A549 (cell line): ENCODE results near the gene UMODL1. TPM values are rescaled to one million over a fixed set of nuclear protein-coding genes. Genes with fewer than 3 reads are reported as not detected.

ENCODE experiments used
- ATAC-seq, 2 experiments: fragments of 200-7000 bp in 1 of 2; fragments of >200 bp in 1 of 2; cut with Nextera tagmentation in 1 of 2; cut with Tn5 transposase in 1 of 2; 3 replicates each; pipeline versions ENCODE4 v1.8.0 to v1.9.1; 2018 to 2020; ENCODE audit warnings: mild to moderate bottlenecking in 1 of 2, moderate library complexity in 1 of 2
- CTCF ChIA-PET: fragments of 300-600 bp; sonication (Branson Sonifier 250); formaldehyde crosslinking; extraction: SDS; loops from one replicate; lab custom pipeline; 2021; ENCODE audit warnings: antibody characterized with exemption, inconsistent platforms; lab: Yijun Ruan, JAX
- POLR2A ChIA-PET: fragments of 350-600 bp; formaldehyde crosslinking; extraction: SDS; loops from one replicate; lab custom pipeline; 2021; ENCODE audit warnings: antibody characterized with exemption, inconsistent platforms; lab: Yijun Ruan, JAX
- DNase-seq, 2 experiments: peaks; one replicate each; pipeline versions ENCODE4 v3.0.0 to v3.0.0-alpha.2; 2011 to 2016; ENCODE audit warnings: low read depth in 1 of 2, low spot score in 1 of 2
- FAIRE-seq: peaks from 2 replicates; lab custom pipeline; 2011; peaks lifted over from hg19 to GRCh38; lab: Jason Lieb, UNC
- H3K27ac ChIP-seq, 2 experiments: fragments of >200 bp; sonication (Bioruptor Twin); formaldehyde crosslinking; 3 replicates each; pipeline ENCODE4 v1.5.1; 2016 to 2017
- H3K4me1 ChIP-seq: fragments of >200 bp; sonication (Bioruptor Twin); formaldehyde crosslinking; 3 replicates; pipeline ENCODE4 v1.6.1; 2016
- H3K4me2 ChIP-seq: fragments of >200 bp; sonication (Bioruptor Twin); formaldehyde crosslinking; 3 replicates; pipeline ENCODE4 v1.6.1; 2016
- H3K4me3 ChIP-seq: fragments of >200 bp; sonication (Bioruptor Twin); formaldehyde crosslinking; 3 replicates; pipeline ENCODE4 v1.5.1; 2016
- H3K9me3 ChIP-seq: fragments of >200 bp; sonication (Bioruptor Twin); formaldehyde crosslinking; 3 replicates; pipeline ENCODE4 v1.6.1; 2016
- BCL3 ChIP-seq: fragments of >200 bp; sonication (Bioruptor Twin); formaldehyde crosslinking; IDR thresholded peaks from 3 replicates; pipeline ENCODE4 v1.6.1; 2016
- BHLHE40 ChIP-seq: IDR thresholded peaks from 2 replicates; pipeline ENCODE4 v1.6.1; 2012; ENCODE audit warnings: low read depth, low read length, inconsistent platforms
- CBX8 ChIP-seq: fragments of 200-600 bp; sonication (generic); IDR thresholded peaks from 2 replicates; pipeline ENCODE4 v1.6.1; 2016
- E2F6 ChIP-seq: IDR thresholded peaks from 2 replicates; pipeline ENCODE4 v1.6.1; 2012; ENCODE audit warnings: low read depth, borderline replicate concordance
- EHF ChIP-seq: fragments of 250-450 bp; sonication (Bioruptor Pico); IDR thresholded peaks from 2 replicates; pipeline ENCODE4 v1.5.0; 2020; ENCODE audit warnings: mild to moderate bottlenecking
- EHMT2 ChIP-seq: fragments of 200-600 bp; sonication (generic); IDR thresholded peaks from 2 replicates; pipeline ENCODE4 v1.6.1; 2016; ENCODE audit warnings: antibody characterized with exemption, low read depth, mild to moderate bottlenecking, moderate library complexity
- JUN ChIP-seq, 2 experiments: fragments of >200 bp; sonication (Bioruptor Twin); formaldehyde crosslinking; IDR thresholded peaks; 2 replicates in 1 of 2; 3 replicates in 1 of 2; pipeline ENCODE4 v1.6.1; 2016 to 2017
- JUNB ChIP-seq: fragments of >200 bp; sonication (Bioruptor Twin); formaldehyde crosslinking; IDR thresholded peaks from 2 replicates; pipeline ENCODE4 v1.6.1; 2016
- KDM1A ChIP-seq: fragments of 200-600 bp; sonication (generic); IDR thresholded peaks from 2 replicates; pipeline ENCODE4 v1.6.1; 2016; ENCODE audit warnings: low read depth, mild to moderate bottlenecking
- MAZ ChIP-seq: fragments of 150-350 bp; IDR thresholded peaks from 2 replicates; pipeline ENCODE4 v1.6.1; 2014; ENCODE audit warnings: antibody characterized with exemption, low read depth, low read length, borderline replicate concordance
- NFE2L2 ChIP-seq: fragments of 150-350 bp; conservative IDR thresholded peaks from 2 replicates; pipeline ENCODE4 v1.6.1; 2014; ENCODE audit warnings: low read length
- NR3C1 ChIP-seq: fragments of >200 bp; sonication (Bioruptor Twin); formaldehyde crosslinking; IDR thresholded peaks from 3 replicates; pipeline ENCODE4 v1.6.1; 2017
- RAD21 ChIP-seq, 2 experiments: fragments of >200 bp in 1 of 2; sonication (Bioruptor Twin) in 1 of 2; formaldehyde crosslinking in 1 of 2; IDR thresholded peaks in 1 of 2; conservative IDR thresholded peaks in 1 of 2; 2 replicates in 1 of 2; 3 replicates in 1 of 2; pipeline ENCODE4 v1.6.1; 2012 to 2018; ENCODE audit warnings: inconsistent platforms in 1 of 2
- RARB ChIP-seq: fragments of 250-450 bp; sonication (Bioruptor Pico); IDR thresholded peaks from 2 replicates; pipeline ENCODE4 v1.8.0; 2021; ENCODE audit warnings: mild to moderate bottlenecking, moderate library complexity
- RFX5 ChIP-seq: fragments of 450-650 bp; IDR thresholded peaks from 2 replicates; pipeline ENCODE4 v1.7.1; 2014; ENCODE audit warnings: antibody characterized with exemption, mild to moderate bottlenecking, moderate library complexity
- SMC3 ChIP-seq: fragments of >200 bp; sonication (Bioruptor Twin); formaldehyde crosslinking; IDR thresholded peaks from 3 replicates; pipeline ENCODE4 v1.6.1; 2018; ENCODE audit warnings: inconsistent platforms
- TP53 ChIP-seq: fragments of 250-450 bp; sonication (Bioruptor Pico); IDR thresholded peaks from 2 replicates; pipeline ENCODE4 v1.5.0; 2021; ENCODE audit warnings: mild to moderate bottlenecking, moderate library complexity
- ZC3H11A ChIP-seq: fragments of 450-650 bp; IDR thresholded peaks from 2 replicates; pipeline ENCODE4 v1.6.1; 2014; ENCODE audit warnings: antibody characterized with exemption, mild to moderate bottlenecking
- ZFP36 ChIP-seq: fragments of 450-650 bp; IDR thresholded peaks from 2 replicates; pipeline ENCODE4 v1.6.1; 2014; ENCODE audit warnings: borderline replicate concordance; ENCODE audit not compliant: partially characterized antibody
- ZNF302 ChIP-seq: fragments of 250-450 bp; sonication (Bioruptor Pico); IDR thresholded peaks from 2 replicates; pipeline ENCODE4 v1.9.0; 2021; ENCODE audit warnings: inconsistent platforms, mild to moderate bottlenecking, moderate library complexity
- ZSCAN20 ChIP-seq: fragments of 250-450 bp; sonication (Bioruptor Pico); IDR thresholded peaks from 2 replicates; pipeline ENCODE4 v1.8.0; 2022; ENCODE audit warnings: mild to moderate bottlenecking, moderate library complexity
- WGBS: methylation state at CpG from one replicate; pipeline ENCODE4 v1.1.6; 2017; ENCODE audit errors: missing lambda C conversion rate; 5-methylcytosine and 5-hydroxymethylcytosine counted together
- polyA plus RNA-seq, 4 experiments: library from polyadenylated mRNA; depleted of rRNA in 3 of 4; stranded (reverse); fragments of >200 nt; fragmentation: RNase III in 1 of 4; extraction: RNeasy Plus Mini Kit Qiagen cat#74134 plus additional on column Dnase treatment in 1 of 4; gene quantifications; 2 replicates in 3 of 4; 3 replicates in 1 of 4; pipeline ENCODE4 v1.2.3, GENCODE V29; 2011 to 2017
- TF ChIP-seq, protein P1 (sequence below): IDR thresholded peaks from 2 replicates; pipeline ENCODE4 v1.6.1; 2012

Gene UMODL1
- polyA plus RNA-seq, 2 of the 4 experiments (the other 2 are of a cell fraction) = not detected

GRCh38 chr21:42062236-42063022 is 8.7 kb upstream of the UMODL1 start:
- no peak for ATAC-seq
- no peak overlapping the region for H3K27ac ChIP-seq
- TF ChIP-seq, protein P1, sequence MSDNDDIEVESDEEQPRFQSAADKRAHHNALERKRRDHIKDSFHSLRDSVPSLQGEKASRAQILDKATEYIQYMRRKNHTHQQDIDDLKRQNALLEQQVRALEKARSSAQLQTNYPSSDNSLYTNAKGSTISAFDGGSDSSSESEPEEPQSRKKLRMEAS = no peak
- TF ChIP-seq ZC3H11A (no peak), RARB (no peak), NFE2L2 (no peak)
- TF ChIP-seq, all 56 proteins: peak for 0
- no peak for FAIRE-seq
- Histone ChIP-seq H3K4me2 (no peak overlapping the region), H3K9me3 (no peaks in the 10 kb centered on the region), H3K4me1 (no peaks in the 10 kb centered on the region), H3K4me3 (no peak overlapping the region)
- ChIA-PET CTCF (interaction anchor here (1.4 kb wide), 1 partner anchor 55 kb away, joined by 3 read pairs; no protein-coding TSS in a partner anchor), POLR2A (no interaction called here)
- no peak for DNase-seq
- 74% methylated on average over 28 of the region's 31 CpGs for WGBS

DNA sequence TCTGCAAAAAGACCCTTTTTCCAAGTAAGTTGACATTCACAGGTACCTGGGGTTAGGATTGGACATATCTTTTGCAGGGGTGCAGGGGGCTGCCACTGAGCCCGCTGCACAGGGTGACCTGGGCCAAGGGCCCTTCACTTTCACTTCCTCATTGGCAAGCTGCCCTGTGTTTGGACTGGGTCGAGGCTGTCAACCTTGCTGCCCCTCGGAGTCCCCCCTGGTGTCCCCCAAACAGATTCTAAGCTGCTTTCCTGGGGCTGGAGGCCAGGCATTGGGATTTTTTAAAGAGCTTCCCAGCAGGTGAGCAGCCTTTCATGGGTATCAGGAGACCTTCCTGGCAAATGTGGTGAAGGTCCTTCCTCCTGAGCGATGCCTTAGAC is 7.9 kb upstream of the UMODL1 start:
- no peak for TF ChIP-seq SMC3
- TF ChIP-seq MAZ = no peak
- TF ChIP-seq ZFP36 = no peak
- no peak for TF ChIP-seq RARB
- WGBS = 30% methylated on average over 2 of the region's 4 CpGs
- Histone ChIP-seq H3K4me3 (no peak overlapping the region), H3K4me2 (no peak overlapping the region), H3K4me1 (no peaks in the 10 kb centered on the region), H3K9me3 (no peaks in the 10 kb centered on the region), H3K27ac (no peak overlapping the region)
- CTCF ChIA-PET = interaction anchor here (1.4 kb wide), 1 partner anchor 55 kb away, joined by 3 read pairs; no protein-coding TSS in a partner anchor
- POLR2A ChIA-PET = no interaction called here
- ATAC-seq (no peak), FAIRE-seq (no peak), DNase-seq (no peak)

GRCh38 chr21:42063571-42064521 is 7.3 kb upstream of the UMODL1 start:
- Histone ChIP-seq H3K4me1 (no peaks in the 10 kb centered on the region), H3K9me3 (no peaks in the 10 kb centered on the region), H3K4me2 (no peak overlapping the region), H3K4me3 (no peak overlapping the region), H3K27ac (no peak overlapping the region)
- TF ChIP-seq CBX8 (no peak), EHMT2 (no peak), BHLHE40 (no peak), RAD21 (conservative IDR thresholded peaks at IDR 0.05 in 1 of 2, IDR thresholded peaks at IDR 0.05 in 1 of 2) (no peak), SMC3 (no peak), EHF (no peak), KDM1A (no peak), TP53 (CRISPR knock-in tag) (no peak), ZC3H11A (no peak), RFX5 (no peak), JUN (IDR thresholded peaks at IDR 0.05) (no peak)
- POLR2A ChIA-PET = no interaction called here
- FAIRE-seq (no peak), DNase-seq (no peak), ATAC-seq (no peak)
- 73% methylated on average over 27 of the region's 28 CpGs for WGBS
- CTCF ChIA-PET = interaction anchor here (1.4 kb wide), 1 partner anchor 54 kb away, joined by 3 read pairs; no protein-coding TSS in a partner anchor

GRCh38 chr21:42066521-42066920 is 4.6 kb upstream of the UMODL1 start:
- Histone ChIP-seq H3K4me3 (no peak overlapping the region), H3K4me2 (no peak overlapping the region), H3K4me1 (no peaks in the 10 kb centered on the region), H3K27ac (no peak overlapping the region), H3K9me3 (no peaks in the 10 kb centered on the region)
- no peak for TF ChIP-seq RARB
- no peak for TF ChIP-seq BCL3
- TF ChIP-seq ZNF302 (CRISPR knock-in tag) = no peak
- no peak for TF ChIP-seq NR3C1
- no peak for TF ChIP-seq JUNB
- TF ChIP-seq E2F6 = no peak
- no peak for TF ChIP-seq ZSCAN20 (CRISPR knock-in tag)
- ChIA-PET CTCF (no interaction called here), POLR2A (no interaction called here)
- DNase-seq (no peak), ATAC-seq (no peak), FAIRE-seq (no peak)
- 76% methylated on average over 4 of the region's 4 CpGs for WGBS
